B cell (primary cell): ENCODE measurements around the gene C1orf74. TPM values are rescaled to one million over a fixed set of nuclear protein-coding genes. Genes with fewer than 3 reads are reported as not detected.

Experiments used
- ATAC-seq: fragments of 200-7000 bp; cut with Tn5 transposase; one replicate; pipeline ENCODE4 v1.10.0; 2021; ENCODE audit warnings: low read depth, mild to moderate bottlenecking, moderate number of reproducible peaks, moderate library complexity
- CTCF ChIA-PET: fragments of 350-600 bp; sonication (Branson Sonifier 250); formaldehyde crosslinking; loops from one replicate; lab custom pipeline; 2021; ENCODE audit warnings: antibody characterized with exemption, inconsistent platforms; lab: Charles Lee
- POLR2A ChIA-PET: fragments of 350-600 bp; sonication (Branson Sonifier 250); formaldehyde crosslinking; loops from one replicate; lab custom pipeline; 2021; ENCODE audit warnings: antibody characterized with exemption; lab: Charles Lee
- DNase-seq: peaks from one replicate; pipeline ENCODE4 v3.0.0; 2013
- H2AFZ ChIP-seq: 2 replicates; pipeline ENCODE4 v1.6.1; 2012; ENCODE audit warnings: mild to moderate bottlenecking, low read depth, low read length; ENCODE audit not compliant: insufficient read depth, poor library complexity, severe bottlenecking
- H3K27ac ChIP-seq, 2 donors: 1 replicate in 1 of 2; 2 replicates in 1 of 2; pipeline ENCODE4 v1.5.1; 2012 to 2013; ENCODE audit warnings: low read length in 2 of 2, mild to moderate bottlenecking in 2 of 2, moderate library complexity in 1 of 2
- H3K27me3 ChIP-seq, 4 experiments: fragments of 200-600 bp in 1 of 4; sonication (generic) in 1 of 4; replicated peaks in 1 of 4; 1 replicate in 2 of 4; 2 replicates in 2 of 4; pipeline versions ENCODE4 v1.6.1 to v1.7.0; 2013 to 2016; ENCODE audit warnings: low read length in 3 of 4, mild to moderate bottlenecking in 2 of 4, mixed read lengths in 1 of 4, moderate library complexity in 1 of 4; ENCODE audit not compliant: insufficient read depth in 4 of 4, control insufficient read depth in 3 of 4; ENCODE audit errors: control extremely low read depth in 1 of 4
- H3K36me3 ChIP-seq, 2 experiments: replicated peaks in 1 of 2; 1 replicate in 1 of 2; 2 replicates in 1 of 2; pipeline versions ENCODE4 v1.6.1 to v1.7.1; 2013; ENCODE audit warnings: low read length in 1 of 2; ENCODE audit not compliant: insufficient read depth in 2 of 2, control insufficient read depth in 1 of 2; ENCODE audit errors: control extremely low read depth in 1 of 2, extremely low read depth in 1 of 2
- H3K4me1 ChIP-seq, 2 donors: fragments of 200-600 bp in 1 of 2; sonication (generic) in 1 of 2; 1 replicate in 1 of 2; 2 replicates in 1 of 2; pipeline versions ENCODE4 v1.5.1 to v1.6.1; 2013 to 2017; ENCODE audit warnings: low read length in 2 of 2; ENCODE audit not compliant: control insufficient read depth in 2 of 2, insufficient read depth in 2 of 2
- H3K4me2 ChIP-seq: replicated peaks from 2 replicates; pipeline ENCODE3; 2012; ENCODE audit warnings: mild to moderate bottlenecking, low read depth, low read length; ENCODE audit not compliant: poor library complexity, severe bottlenecking
- H3K4me3 ChIP-seq, 5 experiments: fragments of 200-600 bp in 1 of 5; sonication (generic) in 1 of 5; 1 replicate in 3 of 5; 2 replicates in 2 of 5; pipeline versions ENCODE4 v1.5.1 to v1.7.0; 2011 to 2016; ENCODE audit warnings: low read length in 4 of 5, mild to moderate bottlenecking in 4 of 5, low read depth in 2 of 5, control low read depth in 1 of 5, moderate library complexity in 1 of 5; ENCODE audit not compliant: insufficient read depth in 1 of 5; ENCODE audit errors: control extremely low read depth in 1 of 5, extremely low read depth in 1 of 5
- H3K79me2 ChIP-seq: fragments of 200-600 bp; sonication (generic); one replicate; pipeline ENCODE4 v1.6.0; 2016; ENCODE audit warnings: low read length; ENCODE audit not compliant: control insufficient read depth, insufficient read depth
- H3K9ac ChIP-seq: fragments of 200-600 bp; sonication (generic); 2 replicates; pipeline ENCODE4 v1.6.1; 2017; ENCODE audit warnings: mild to moderate bottlenecking, low read length, moderate library complexity
- H3K9me3 ChIP-seq, 3 donors: one replicate each; pipeline versions ENCODE4 v1.6.1 to v1.7.1; 2013; ENCODE audit warnings: low read length in 2 of 3; ENCODE audit not compliant: control insufficient read depth in 2 of 3, insufficient read depth in 1 of 3; ENCODE audit errors: control extremely low read depth in 1 of 3
- H4K20me1 ChIP-seq: 2 replicates; pipeline ENCODE4 v1.6.0; 2012; ENCODE audit warnings: mild to moderate bottlenecking, low read length; ENCODE audit not compliant: insufficient read depth, control insufficient read depth, poor library complexity, severe bottlenecking
- H3K27ac Mint-ChIP-seq: one replicate; pipeline ENCODE4 v1.8.0; 2021; ENCODE audit warnings: mixed read lengths
- H3K27me3 Mint-ChIP-seq: one replicate; pipeline ENCODE4 v1.8.0; 2021; ENCODE audit warnings: mixed read lengths
- H3K4me1 Mint-ChIP-seq: one replicate; pipeline ENCODE4 v1.8.0; 2021; ENCODE audit warnings: mixed read lengths
- H3K4me3 Mint-ChIP-seq: one replicate; pipeline ENCODE4 v1.8.0; 2021; ENCODE audit warnings: mixed read lengths
- H3K9me3 Mint-ChIP-seq: one replicate; pipeline ENCODE4 v1.8.0; 2022; ENCODE audit warnings: mixed read lengths; ENCODE audit not compliant: insufficient read depth
- CTCF ChIP-seq: fragments of 200-600 bp; IDR thresholded peaks from one replicate; pipeline ENCODE4 v1.8.0; 2022; ENCODE audit warnings: antibody characterized with exemption, mild to moderate bottlenecking
- EZH2 ChIP-seq: IDR thresholded peaks from 2 replicates; pipeline ENCODE4 v1.6.1; 2012; ENCODE audit warnings: borderline replicate concordance, low read depth, mild to moderate bottlenecking, moderate library complexity, low read length; ENCODE audit not compliant: insufficient read depth, poor library complexity, severe bottlenecking
- WGBS: methylation state at CpG from one replicate; pipeline ENCODE4 v1.1.5; 2013; ENCODE audit warnings: missing lambda C conversion rate; ENCODE audit not compliant: insufficient coverage; 5-methylcytosine and 5-hydroxymethylcytosine counted together
- intact Hi-C: fragments of 100-400 bp; cut with micrococcal nuclease; formaldehyde crosslinking; loops from one replicate; pipeline ENCODE4 v1.10.0; 2022
- polyA plus RNA-seq: library from polyadenylated mRNA; depleted of rRNA; stranded (reverse); fragments of >200 nt; gene quantifications from 2 replicates; pipeline ENCODE4 v1.2.3, GENCODE V29; 2012
- total RNA-seq, 2 donors: library from RNA; stranded (reverse); fragments of 120-200 nt in 1 of 2; gene quantifications; 1 replicate in 1 of 2; 2 replicates in 1 of 2; pipeline versions ENCODE4 v1.2.3 to v1.2.4, GENCODE V29; 2013 to 2022

The C1orf74 gene
- total and polyA plus RNA-seq, 2 donors (not counting 1 experiment from before 2014, with no cell fraction given): 0.49 to 3.4 TPM

GRCh38 chr1:209820986-209821385, 36.6 kb upstream of the C1orf74 start:
- Mint-ChIP-seq H3K9me3 (no peaks in the 10 kb centered on the region), H3K27ac (no peak overlapping the region), H3K27me3 (peaks cover 44% of the 10 kb centered on the region), H3K4me1 (peaks cover 6% of the 10 kb centered on the region), H3K4me3 (no peak overlapping the region)
- Histone ChIP-seq H3K27ac (no peak overlapping the region), H3K4me3 (no peak overlapping the region), H2AFZ (no peak overlapping the region), H3K4me1 (peaks cover 0 to 3% of the 10 kb centered on the region in 2 donors), H3K36me3 (no peaks in the 10 kb centered on the region), H4K20me1 (no peaks in the 10 kb centered on the region), H3K27me3 (peaks cover 0 to 23% (median 13%) of the 10 kb centered on the region in 4 experiments), H3K4me2 (no peak overlapping the region), H3K9me3 (no peaks in the 10 kb centered on the region), H3K79me2 (no peaks in the 10 kb centered on the region), H3K9ac (no peak overlapping the region)
- ChIA-PET CTCF (interaction anchor here (0.5 to 3.9 kb wide), 4 partner anchors 21 to 589 kb away, joined by 3 to 31 read pairs (median 4); partner anchors contain the start of gene C1orf74), POLR2A (no interaction called here)
- no peak for DNase-seq
- WGBS: 79% methylated on average over 4 of the region's 4 CpGs
- no peak for ATAC-seq
- intact Hi-C loops: no loop called here
- TF ChIP-seq EZH2 (no peak), CTCF (no peak)

- H3K79me2 ChIP-seq: no peaks in the 10 kb centered on the region
- H3K27me3 ChIP-seq: peaks cover 0 to 23% (median 13%) of the 10 kb centered on the region in 4 experiments
- WGBS: no CpG with 5 or more reads among the region's 1 CpG
- H3K4me2 ChIP-seq: no peak overlapping the region
- no peak overlapping the region for H3K4me3 Mint-ChIP-seq
- no peak overlapping the region for H2AFZ ChIP-seq
- H3K27me3 Mint-ChIP-seq: peaks cover 44% of the 10 kb centered on the region
- H3K4me1 ChIP-seq: peaks cover 0 to 3% of the 10 kb centered on the region in 2 donors
- H3K9ac ChIP-seq: no peak overlapping the region
- no peaks in the 10 kb centered on the region for H3K9me3 Mint-ChIP-seq
- H3K9me3 ChIP-seq: no peaks in the 10 kb centered on the region
- no peak for DNase-seq
- H3K27ac Mint-ChIP-seq: no peak overlapping the region
- ATAC-seq: no peak
- intact Hi-C loops: no loop called here
- CTCF ChIA-PET: interaction anchor here (1.3 kb wide), 1 partner anchor 44 kb away, joined by 5 read pairs; no protein-coding TSS in a partner anchor
- H3K4me1 Mint-ChIP-seq: peaks cover 6% of the 10 kb centered on the region
- TF ChIP-seq CTCF (no peak), EZH2 (no peak)
- no peak overlapping the region for H3K27ac ChIP-seq
- H3K36me3 ChIP-seq: no peaks in the 10 kb centered on the region
- POLR2A ChIA-PET: no interaction called here
- H4K20me1 ChIP-seq: no peaks in the 10 kb centered on the region
- H3K4me3 ChIP-seq: no peak overlapping the region
These were observed 34.7 kb upstream of the C1orf74 start for GRCh38 chr1:209819058-209819457.
